ENCODE data around the gene INPP5A. TPM values are rescaled to one million over a fixed set of nuclear protein-coding genes. Genes with fewer than 3 reads are reported as not detected.

Gene INPP5A
- total and polyA plus RNA-seq, 2 of the 13 experiments (the other 11 are each of a cell fraction or from before 2014, with no cell fraction given): 17.5 to 37.9 TPM

- TF ChIP-seq, protein P1, sequence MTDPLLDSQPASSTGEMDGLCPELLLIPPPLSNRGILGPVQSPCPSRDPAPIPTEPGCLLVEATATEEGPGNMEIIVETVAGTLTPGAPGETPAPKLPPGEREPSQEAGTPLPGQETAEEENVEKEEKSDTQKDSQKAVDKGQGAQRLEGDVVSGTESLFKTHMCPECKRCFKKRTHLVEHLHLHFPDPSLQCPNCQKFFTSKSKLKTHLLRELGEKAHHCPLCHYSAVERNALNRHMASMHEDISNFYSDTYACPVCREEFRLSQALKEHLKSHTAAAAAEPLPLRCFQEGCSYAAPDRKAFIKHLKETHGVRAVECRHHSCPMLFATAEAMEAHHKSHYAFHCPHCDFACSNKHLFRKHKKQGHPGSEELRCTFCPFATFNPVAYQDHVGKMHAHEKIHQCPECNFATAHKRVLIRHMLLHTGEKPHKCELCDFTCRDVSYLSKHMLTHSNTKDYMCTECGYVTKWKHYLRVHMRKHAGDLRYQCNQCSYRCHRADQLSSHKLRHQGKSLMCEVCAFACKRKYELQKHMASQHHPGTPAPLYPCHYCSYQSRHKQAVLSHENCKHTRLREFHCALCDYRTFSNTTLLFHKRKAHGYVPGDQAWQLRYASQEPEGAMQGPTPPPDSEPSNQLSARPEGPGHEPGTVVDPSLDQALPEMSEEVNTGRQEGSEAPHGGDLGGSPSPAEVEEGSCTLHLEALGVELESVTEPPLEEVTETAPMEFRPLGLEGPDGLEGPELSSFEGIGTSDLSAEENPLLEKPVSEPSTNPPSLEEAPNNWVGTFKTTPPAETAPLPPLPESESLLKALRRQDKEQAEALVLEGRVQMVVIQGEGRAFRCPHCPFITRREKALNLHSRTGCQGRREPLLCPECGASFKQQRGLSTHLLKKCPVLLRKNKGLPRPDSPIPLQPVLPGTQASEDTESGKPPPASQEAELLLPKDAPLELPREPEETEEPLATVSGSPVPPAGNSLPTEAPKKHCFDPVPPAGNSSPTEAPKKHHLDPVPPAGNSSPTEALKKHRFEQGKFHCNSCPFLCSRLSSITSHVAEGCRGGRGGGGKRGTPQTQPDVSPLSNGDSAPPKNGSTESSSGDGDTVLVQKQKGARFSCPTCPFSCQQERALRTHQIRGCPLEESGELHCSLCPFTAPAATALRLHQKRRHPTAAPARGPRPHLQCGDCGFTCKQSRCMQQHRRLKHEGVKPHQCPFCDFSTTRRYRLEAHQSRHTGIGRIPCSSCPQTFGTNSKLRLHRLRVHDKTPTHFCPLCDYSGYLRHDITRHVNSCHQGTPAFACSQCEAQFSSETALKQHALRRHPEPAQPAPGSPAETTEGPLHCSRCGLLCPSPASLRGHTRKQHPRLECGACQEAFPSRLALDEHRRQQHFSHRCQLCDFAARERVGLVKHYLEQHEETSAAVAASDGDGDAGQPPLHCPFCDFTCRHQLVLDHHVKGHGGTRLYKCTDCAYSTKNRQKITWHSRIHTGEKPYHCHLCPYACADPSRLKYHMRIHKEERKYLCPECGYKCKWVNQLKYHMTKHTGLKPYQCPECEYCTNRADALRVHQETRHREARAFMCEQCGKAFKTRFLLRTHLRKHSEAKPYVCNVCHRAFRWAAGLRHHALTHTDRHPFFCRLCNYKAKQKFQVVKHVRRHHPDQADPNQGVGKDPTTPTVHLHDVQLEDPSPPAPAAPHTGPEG (CRISPR knock-in tag; IDR thresholded peaks at IDR 0.05): no peak
- TF ChIP-seq ZNF670 (CRISPR knock-in tag; IDR thresholded peaks at IDR 0.05; ENCODE audit: borderline replicate concordance): no peak
- TF ChIP-seq SP5 (CRISPR knock-in tag; IDR thresholded peaks at IDR 0.05; ENCODE audit: borderline replicate concordance, low read depth): no peak
- no peak for TF ChIP-seq NFATC3 (CRISPR knock-in tag; IDR thresholded peaks at IDR 0.05)
- TF ChIP-seq ZNF337 (CRISPR knock-in tag; IDR thresholded peaks at IDR 0.05; ENCODE audit: borderline replicate concordance, low read depth): no peak
- TF ChIP-seq CREBL2 (CRISPR knock-in tag; IDR thresholded peaks at IDR 0.05; ENCODE audit: borderline replicate concordance): no peak
- no peak for TF ChIP-seq ATF7-NPFF (CRISPR knock-in tag; IDR thresholded peaks at IDR 0.05; ENCODE audit: low read depth)
- TF ChIP-seq PCBP2 (optimal IDR thresholded peaks at IDR 0.05; ENCODE audit: low read depth, low read length, poor library complexity, severe bottlenecking): no peak
These were observed 201.6 kb downstream of the INPP5A start (continued) for GRCh38 chr10:132739225-132739613.

All from HepG2 (cell line).